VCaP (cell line): ENCODE data around the gene KLRD1.
"Not testable (repeated sequence)": the region's sequence is repeated elsewhere in the genome, so short reads cannot be mapped to it uniquely, and the experiment has no call there.

Source experiments
- H3K27ac ChIP-seq: fragments of 450-650 bp; 2 replicates; pipeline ENCODE4 v1.5.1; 2017
- CTCF ChIP-seq: fragments of 450-650 bp; conservative IDR thresholded peaks from 2 replicates; pipeline ENCODE4 v1.5.1; 2017; ENCODE audit warnings: mild to moderate bottlenecking, moderate library complexity

KLRD1 gene

GRCh38 chr12:10366875-10367274 is 59.2 kb downstream of the KLRD1 start:
- peak; percentile 92 for TF ChIP-seq CTCF
- peak overlapping the region; percentile 96 for H3K27ac ChIP-seq

GRCh38 chr12:10367714-10368113 is 60.0 kb downstream of the KLRD1 start:
- H3K27ac ChIP-seq, result peak overlapping the region; percentile 96

GRCh38 chr12:10368206-10369171 is 60.8 kb downstream of the KLRD1 start:
- TF ChIP-seq CTCF, result no peak

GRCh38 chr12:10369557-10370415 is 62.1 kb downstream of the KLRD1 start:
- H3K27ac ChIP-seq, result no peak overlapping the region
- TF ChIP-seq CTCF, result no peak

More at GRCh38 chr12:10368206-10369171, 60.8 kb downstream of the KLRD1 start:
- peak overlapping the region; percentile 96 for H3K27ac ChIP-seq

- H3K27ac ChIP-seq, result peak overlapping the region; percentile 63
These were observed 64.3 kb downstream of the KLRD1 start for GRCh38 chr12:10371893-10372535.

- TF ChIP-seq CTCF, result no peak
- H3K27ac ChIP-seq, result peak overlapping the region; percentile 63
These were observed 64.9 kb downstream of the KLRD1 start for GRCh38 chr12:10372559-10372958.

- H3K27ac ChIP-seq, result no peak overlapping the region
- no peak for TF ChIP-seq CTCF
These were observed 67.0 kb downstream of the KLRD1 start for GRCh38 chr12:10374624-10375018.

- H3K27ac ChIP-seq, result not testable (repeated sequence)
These were observed 71.1 kb downstream of the KLRD1 start for GRCh38 chr12:10378737-10379136.
